HL-60 (cell line): ENCODE data around the gene ASTN2.

Experiments used
- GABPA ChIP-seq: IDR thresholded peaks from 2 replicates; pipeline ENCODE4 v1.6.1; 2012; ENCODE audit warnings: low read depth
- POLR2AphosphoS5 ChIP-seq: IDR thresholded peaks from 2 replicates; pipeline ENCODE4 v1.6.1; 2012; ENCODE audit warnings: low read depth
- TF ChIP-seq, protein P1 (sequence below): IDR thresholded peaks from one replicate; pipeline ENCODE4 v1.5.1; 2011; ENCODE audit warnings: low read length, control low read depth, inconsistent platforms; ENCODE audit not compliant: insufficient read depth
- TF ChIP-seq, protein P2 (sequence below): IDR thresholded peaks from 2 replicates; pipeline ENCODE4 v1.6.1; 2012; ENCODE audit warnings: low read depth; ENCODE audit not compliant: insufficient replicate concordance

DNA sequence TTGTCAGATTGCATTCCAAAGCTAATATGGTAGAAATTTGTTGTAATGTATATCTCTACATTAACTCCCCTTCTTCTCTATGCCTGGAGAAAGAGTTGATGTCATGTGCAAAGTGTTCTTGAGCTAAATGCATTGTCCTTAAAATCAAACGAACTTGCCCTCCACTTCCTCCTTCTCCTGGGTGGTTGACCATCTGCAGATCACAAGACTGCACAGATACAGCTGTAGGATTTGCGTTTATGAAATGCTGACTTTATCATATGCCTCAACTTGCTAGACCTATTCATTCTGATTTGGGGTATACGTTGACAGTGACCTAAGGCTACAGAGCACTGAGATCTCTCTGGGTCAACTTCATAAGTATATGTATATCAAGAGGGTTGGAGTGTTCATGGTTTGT, 719.4 kb downstream of the ASTN2 start:
- TF ChIP-seq, protein P1, sequence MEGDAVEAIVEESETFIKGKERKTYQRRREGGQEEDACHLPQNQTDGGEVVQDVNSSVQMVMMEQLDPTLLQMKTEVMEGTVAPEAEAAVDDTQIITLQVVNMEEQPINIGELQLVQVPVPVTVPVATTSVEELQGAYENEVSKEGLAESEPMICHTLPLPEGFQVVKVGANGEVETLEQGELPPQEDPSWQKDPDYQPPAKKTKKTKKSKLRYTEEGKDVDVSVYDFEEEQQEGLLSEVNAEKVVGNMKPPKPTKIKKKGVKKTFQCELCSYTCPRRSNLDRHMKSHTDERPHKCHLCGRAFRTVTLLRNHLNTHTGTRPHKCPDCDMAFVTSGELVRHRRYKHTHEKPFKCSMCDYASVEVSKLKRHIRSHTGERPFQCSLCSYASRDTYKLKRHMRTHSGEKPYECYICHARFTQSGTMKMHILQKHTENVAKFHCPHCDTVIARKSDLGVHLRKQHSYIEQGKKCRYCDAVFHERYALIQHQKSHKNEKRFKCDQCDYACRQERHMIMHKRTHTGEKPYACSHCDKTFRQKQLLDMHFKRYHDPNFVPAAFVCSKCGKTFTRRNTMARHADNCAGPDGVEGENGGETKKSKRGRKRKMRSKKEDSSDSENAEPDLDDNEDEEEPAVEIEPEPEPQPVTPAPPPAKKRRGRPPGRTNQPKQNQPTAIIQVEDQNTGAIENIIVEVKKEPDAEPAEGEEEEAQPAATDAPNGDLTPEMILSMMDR, result no peak
- TF ChIP-seq, protein P2, sequence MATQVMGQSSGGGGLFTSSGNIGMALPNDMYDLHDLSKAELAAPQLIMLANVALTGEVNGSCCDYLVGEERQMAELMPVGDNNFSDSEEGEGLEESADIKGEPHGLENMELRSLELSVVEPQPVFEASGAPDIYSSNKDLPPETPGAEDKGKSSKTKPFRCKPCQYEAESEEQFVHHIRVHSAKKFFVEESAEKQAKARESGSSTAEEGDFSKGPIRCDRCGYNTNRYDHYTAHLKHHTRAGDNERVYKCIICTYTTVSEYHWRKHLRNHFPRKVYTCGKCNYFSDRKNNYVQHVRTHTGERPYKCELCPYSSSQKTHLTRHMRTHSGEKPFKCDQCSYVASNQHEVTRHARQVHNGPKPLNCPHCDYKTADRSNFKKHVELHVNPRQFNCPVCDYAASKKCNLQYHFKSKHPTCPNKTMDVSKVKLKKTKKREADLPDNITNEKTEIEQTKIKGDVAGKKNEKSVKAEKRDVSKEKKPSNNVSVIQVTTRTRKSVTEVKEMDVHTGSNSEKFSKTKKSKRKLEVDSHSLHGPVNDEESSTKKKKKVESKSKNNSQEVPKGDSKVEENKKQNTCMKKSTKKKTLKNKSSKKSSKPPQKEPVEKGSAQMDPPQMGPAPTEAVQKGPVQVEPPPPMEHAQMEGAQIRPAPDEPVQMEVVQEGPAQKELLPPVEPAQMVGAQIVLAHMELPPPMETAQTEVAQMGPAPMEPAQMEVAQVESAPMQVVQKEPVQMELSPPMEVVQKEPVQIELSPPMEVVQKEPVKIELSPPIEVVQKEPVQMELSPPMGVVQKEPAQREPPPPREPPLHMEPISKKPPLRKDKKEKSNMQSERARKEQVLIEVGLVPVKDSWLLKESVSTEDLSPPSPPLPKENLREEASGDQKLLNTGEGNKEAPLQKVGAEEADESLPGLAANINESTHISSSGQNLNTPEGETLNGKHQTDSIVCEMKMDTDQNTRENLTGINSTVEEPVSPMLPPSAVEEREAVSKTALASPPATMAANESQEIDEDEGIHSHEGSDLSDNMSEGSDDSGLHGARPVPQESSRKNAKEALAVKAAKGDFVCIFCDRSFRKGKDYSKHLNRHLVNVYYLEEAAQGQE, result no peak
- no peak for TF ChIP-seq POLR2AphosphoS5
- TF ChIP-seq GABPA, result no peak
